Measurements from ENCODE around the gene TPK1.

The TPK1 gene

DNA sequence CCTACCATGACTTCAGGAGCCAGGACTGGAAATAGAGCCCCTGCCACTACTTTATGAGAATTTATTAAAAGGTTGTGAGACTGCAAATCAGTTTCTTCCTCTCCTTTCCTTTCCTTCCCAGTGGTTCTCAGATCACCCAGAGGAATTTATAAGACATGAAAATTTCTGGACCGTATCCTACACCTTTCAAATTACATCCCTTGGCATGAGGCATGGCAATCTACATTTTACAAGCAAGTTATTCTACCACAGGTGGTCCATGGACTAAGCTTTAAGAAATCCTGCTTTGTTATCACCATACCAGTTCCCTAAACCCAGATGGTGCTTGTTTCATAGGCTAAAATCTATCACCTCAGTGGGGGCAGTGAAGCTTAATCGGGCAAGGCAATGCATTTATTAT lies 66.5 kb downstream of the TPK1 start:
- H3K36me3 ChIP-seq (ENCODE audit: insufficient read depth): no peaks in the 10 kb centered on the region
- no peaks in the 10 kb centered on the region for H4K20me1 ChIP-seq (ENCODE audit: insufficient read depth)
- no peak overlapping the region for H3K9ac ChIP-seq
- H3K79me2 ChIP-seq (ENCODE audit: insufficient read depth, low read depth): no peaks in the 10 kb centered on the region
- no peaks in the 10 kb centered on the region; the same call in 1 of the 2 replicates for H3K27me3 ChIP-seq (ENCODE audit: insufficient read depth, low read depth)
- H3K4me1 ChIP-seq (ENCODE audit: low read depth, poor library complexity, severe bottlenecking): no peaks in the 10 kb centered on the region
- H3K4me2 ChIP-seq: no peak overlapping the region
- TF ChIP-seq, protein P1, sequence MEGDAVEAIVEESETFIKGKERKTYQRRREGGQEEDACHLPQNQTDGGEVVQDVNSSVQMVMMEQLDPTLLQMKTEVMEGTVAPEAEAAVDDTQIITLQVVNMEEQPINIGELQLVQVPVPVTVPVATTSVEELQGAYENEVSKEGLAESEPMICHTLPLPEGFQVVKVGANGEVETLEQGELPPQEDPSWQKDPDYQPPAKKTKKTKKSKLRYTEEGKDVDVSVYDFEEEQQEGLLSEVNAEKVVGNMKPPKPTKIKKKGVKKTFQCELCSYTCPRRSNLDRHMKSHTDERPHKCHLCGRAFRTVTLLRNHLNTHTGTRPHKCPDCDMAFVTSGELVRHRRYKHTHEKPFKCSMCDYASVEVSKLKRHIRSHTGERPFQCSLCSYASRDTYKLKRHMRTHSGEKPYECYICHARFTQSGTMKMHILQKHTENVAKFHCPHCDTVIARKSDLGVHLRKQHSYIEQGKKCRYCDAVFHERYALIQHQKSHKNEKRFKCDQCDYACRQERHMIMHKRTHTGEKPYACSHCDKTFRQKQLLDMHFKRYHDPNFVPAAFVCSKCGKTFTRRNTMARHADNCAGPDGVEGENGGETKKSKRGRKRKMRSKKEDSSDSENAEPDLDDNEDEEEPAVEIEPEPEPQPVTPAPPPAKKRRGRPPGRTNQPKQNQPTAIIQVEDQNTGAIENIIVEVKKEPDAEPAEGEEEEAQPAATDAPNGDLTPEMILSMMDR (conservative IDR thresholded peaks at IDR 0.05; ENCODE audit: low read depth, low read length): no peak
- H2AFZ ChIP-seq (ENCODE audit: low read depth): no peak overlapping the region
- no peak overlapping the region for H3K4me3 ChIP-seq (IDR thresholded peaks at IDR 0.05; ENCODE audit: insufficient read depth, low read depth, low read length)
- H3K27ac ChIP-seq: no peak overlapping the region

DNA sequence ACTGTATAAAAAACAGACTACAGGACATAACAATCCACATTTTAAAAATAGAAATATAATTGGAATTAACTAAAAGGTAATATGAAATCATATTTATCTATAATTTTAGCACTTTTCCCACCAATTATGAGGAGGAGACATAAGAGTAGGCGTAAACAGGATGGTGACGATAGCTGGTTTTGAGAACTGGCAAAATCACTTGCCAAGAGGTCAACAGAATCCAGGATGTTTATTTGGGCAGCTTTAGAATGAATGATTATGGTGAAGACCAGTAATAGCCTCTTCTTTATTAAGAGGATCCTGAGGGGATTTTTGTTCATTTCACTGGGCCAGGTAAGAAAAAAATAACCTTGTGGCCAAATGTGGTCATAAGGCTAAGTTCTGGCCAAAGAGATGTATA lies 67.2 kb downstream of the TPK1 start:
- Histone ChIP-seq H3K4me1 (ENCODE audit: low read depth, poor library complexity, severe bottlenecking) (no peaks in the 10 kb centered on the region), H4K20me1 (ENCODE audit: insufficient read depth) (no peaks in the 10 kb centered on the region), H3K27me3 (ENCODE audit: insufficient read depth, low read depth) (no peaks in the 10 kb centered on the region; the same call in 1 of the 2 replicates), H3K4me2 (no peak overlapping the region), H3K27ac (no peak overlapping the region), H3K4me3 (IDR thresholded peaks at IDR 0.05; ENCODE audit: insufficient read depth, low read depth, low read length) (no peak overlapping the region), H3K36me3 (ENCODE audit: insufficient read depth) (no peaks in the 10 kb centered on the region), H3K79me2 (ENCODE audit: insufficient read depth, low read depth) (no peaks in the 10 kb centered on the region), H3K9ac (no peak overlapping the region), H2AFZ (ENCODE audit: low read depth) (no peak overlapping the region)
- TF ChIP-seq, protein P1 (conservative IDR thresholded peaks at IDR 0.05; ENCODE audit: low read depth, low read length): no peak

DNA sequence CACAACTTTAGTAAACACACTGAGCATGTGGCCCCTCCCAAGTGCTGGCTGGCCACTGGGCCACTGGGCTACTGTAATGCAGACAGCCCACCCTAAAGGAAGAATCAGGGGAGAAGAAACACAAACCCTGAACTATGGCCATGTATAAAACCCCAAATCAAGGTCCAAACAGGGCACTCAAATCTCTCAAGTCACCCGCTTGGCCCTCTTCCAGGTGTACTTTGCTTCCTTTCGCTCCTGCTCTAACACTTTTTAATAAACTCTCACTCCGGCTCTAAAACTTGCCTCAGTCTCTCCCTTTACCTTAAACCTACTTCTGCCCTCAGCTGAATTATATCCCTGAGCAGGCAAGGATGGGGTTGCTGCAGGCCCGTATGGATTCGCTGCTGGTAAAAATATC lies 72.6 kb downstream of the TPK1 start:
- Histone ChIP-seq H3K9ac (no peak overlapping the region), H2AFZ (ENCODE audit: low read depth) (no peak overlapping the region), H3K27ac (no peak overlapping the region), H3K4me3 (IDR thresholded peaks at IDR 0.05; ENCODE audit: insufficient read depth, low read depth, low read length) (no peak overlapping the region), H3K4me1 (ENCODE audit: low read depth, poor library complexity, severe bottlenecking) (no peaks in the 10 kb centered on the region), H3K27me3 (ENCODE audit: insufficient read depth, low read depth) (no peaks in the 10 kb centered on the region; the same call in 1 of the 2 replicates), H3K4me2 (no peak overlapping the region), H3K79me2 (ENCODE audit: insufficient read depth, low read depth) (no peaks in the 10 kb centered on the region), H4K20me1 (ENCODE audit: insufficient read depth) (no peaks in the 10 kb centered on the region), H3K36me3 (ENCODE audit: insufficient read depth) (no peaks in the 10 kb centered on the region; the same call in 1 of the 2 replicates)
- TF ChIP-seq, protein P1 (conservative IDR thresholded peaks at IDR 0.05; ENCODE audit: low read depth, low read length): no peak

DNA sequence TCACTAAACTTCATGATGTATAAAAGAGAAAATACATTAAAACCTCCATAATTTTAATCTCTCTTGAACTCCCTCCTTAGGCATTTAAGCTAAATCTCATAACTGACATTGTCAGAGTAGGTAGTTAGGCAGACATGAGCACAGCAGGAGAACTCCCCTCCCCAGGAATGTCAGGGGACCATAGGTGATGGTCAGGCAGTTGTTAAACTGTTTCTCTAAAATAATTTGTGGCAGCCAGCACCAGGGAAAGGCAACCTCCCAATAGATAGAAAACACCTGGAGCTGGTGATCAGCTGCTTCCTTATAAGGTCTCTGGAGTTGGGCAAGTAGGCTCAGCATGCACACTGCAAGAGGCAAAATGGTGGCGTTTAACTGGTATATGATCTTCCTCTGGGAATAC lies 73.0 kb downstream of the TPK1 start:
- Histone ChIP-seq H3K27ac (no peak overlapping the region), H3K4me2 (no peak overlapping the region), H4K20me1 (ENCODE audit: insufficient read depth) (no peaks in the 10 kb centered on the region), H3K79me2 (ENCODE audit: insufficient read depth, low read depth) (no peaks in the 10 kb centered on the region), H3K27me3 (ENCODE audit: insufficient read depth, low read depth) (no peaks in the 10 kb centered on the region; the same call in 1 of the 2 replicates), H3K4me1 (ENCODE audit: low read depth, poor library complexity, severe bottlenecking) (no peaks in the 10 kb centered on the region), H3K36me3 (ENCODE audit: insufficient read depth) (no peaks in the 10 kb centered on the region; the same call in 1 of the 2 replicates), H3K9ac (no peak overlapping the region), H3K4me3 (IDR thresholded peaks at IDR 0.05; ENCODE audit: insufficient read depth, low read depth, low read length) (no peak overlapping the region), H2AFZ (ENCODE audit: low read depth) (no peak overlapping the region)
- TF ChIP-seq, protein P1 (conservative IDR thresholded peaks at IDR 0.05; ENCODE audit: low read depth, low read length): no peak
